AG04449 (cell line): ENCODE data around the gene INS.

Experiments
- CTCF ChIA-PET: fragments of 350-600 bp; formaldehyde crosslinking; extraction: SDS; loops from one replicate; lab custom pipeline; 2021; ENCODE audit warnings: antibody characterized with exemption; lab: Yijun Ruan, JAX
- POLR2A ChIA-PET: fragments of 400-600, 350-600 bp; formaldehyde crosslinking; extraction: SDS; loops from one replicate; lab custom pipeline; 2020; ENCODE audit warnings: antibody characterized with exemption, inconsistent platforms; lab: Yijun Ruan, JAX
- DNase-seq: peaks from one replicate; pipeline ENCODE4 v3.0.0-alpha.2; 2010; ENCODE audit warnings: low read depth, low spot score
- H3K4me3 ChIP-seq: 2 replicates; pipeline ENCODE4 v1.5.1; 2011; ENCODE audit warnings: low read depth, mild to moderate bottlenecking, control low read depth, low read length
- TF ChIP-seq, protein P1 (sequence below): IDR thresholded peaks from one replicate; pipeline ENCODE4 v1.5.1; 2011; ENCODE audit warnings: mild to moderate bottlenecking, moderate library complexity, low read length, control low read depth, inconsistent platforms; ENCODE audit not compliant: insufficient read depth; ENCODE audit errors: missing control alignments

Gene INS

DNA sequence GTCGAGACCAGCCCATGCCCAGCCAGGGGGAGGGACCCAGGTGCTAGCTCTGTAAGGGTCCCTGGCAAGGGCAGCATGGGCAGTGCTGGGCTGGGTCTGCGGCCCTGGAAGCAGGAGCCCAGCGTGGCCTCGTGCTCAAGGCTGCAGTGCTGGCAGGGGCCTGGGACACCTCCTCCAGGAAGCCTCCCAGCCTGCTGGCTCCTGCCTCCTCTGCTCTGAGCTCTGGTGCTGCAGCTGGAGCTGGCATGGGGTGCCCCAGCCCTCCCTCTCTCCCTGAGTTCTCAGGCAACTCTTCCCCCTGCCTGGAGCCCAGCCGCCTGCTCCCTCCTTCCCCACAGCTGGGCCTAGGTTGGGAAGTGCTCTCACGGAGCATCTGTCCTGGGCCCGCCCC lies 6.8 kb downstream of the INS start:
- no peak overlapping the region for H3K4me3 ChIP-seq
- TF ChIP-seq, protein P1, sequence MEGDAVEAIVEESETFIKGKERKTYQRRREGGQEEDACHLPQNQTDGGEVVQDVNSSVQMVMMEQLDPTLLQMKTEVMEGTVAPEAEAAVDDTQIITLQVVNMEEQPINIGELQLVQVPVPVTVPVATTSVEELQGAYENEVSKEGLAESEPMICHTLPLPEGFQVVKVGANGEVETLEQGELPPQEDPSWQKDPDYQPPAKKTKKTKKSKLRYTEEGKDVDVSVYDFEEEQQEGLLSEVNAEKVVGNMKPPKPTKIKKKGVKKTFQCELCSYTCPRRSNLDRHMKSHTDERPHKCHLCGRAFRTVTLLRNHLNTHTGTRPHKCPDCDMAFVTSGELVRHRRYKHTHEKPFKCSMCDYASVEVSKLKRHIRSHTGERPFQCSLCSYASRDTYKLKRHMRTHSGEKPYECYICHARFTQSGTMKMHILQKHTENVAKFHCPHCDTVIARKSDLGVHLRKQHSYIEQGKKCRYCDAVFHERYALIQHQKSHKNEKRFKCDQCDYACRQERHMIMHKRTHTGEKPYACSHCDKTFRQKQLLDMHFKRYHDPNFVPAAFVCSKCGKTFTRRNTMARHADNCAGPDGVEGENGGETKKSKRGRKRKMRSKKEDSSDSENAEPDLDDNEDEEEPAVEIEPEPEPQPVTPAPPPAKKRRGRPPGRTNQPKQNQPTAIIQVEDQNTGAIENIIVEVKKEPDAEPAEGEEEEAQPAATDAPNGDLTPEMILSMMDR, result no peak
- ChIA-PET POLR2A (no interaction called here), CTCF (interaction anchor here (0.7 to 15.8 kb wide), 23 partner anchors 9 to 504 kb away, joined by 3 to 1226 read pairs (median 5); partner anchors contain the start of genes LSP1, SYT8 and TNNI2)
- DNase-seq, result no peak

DNA sequence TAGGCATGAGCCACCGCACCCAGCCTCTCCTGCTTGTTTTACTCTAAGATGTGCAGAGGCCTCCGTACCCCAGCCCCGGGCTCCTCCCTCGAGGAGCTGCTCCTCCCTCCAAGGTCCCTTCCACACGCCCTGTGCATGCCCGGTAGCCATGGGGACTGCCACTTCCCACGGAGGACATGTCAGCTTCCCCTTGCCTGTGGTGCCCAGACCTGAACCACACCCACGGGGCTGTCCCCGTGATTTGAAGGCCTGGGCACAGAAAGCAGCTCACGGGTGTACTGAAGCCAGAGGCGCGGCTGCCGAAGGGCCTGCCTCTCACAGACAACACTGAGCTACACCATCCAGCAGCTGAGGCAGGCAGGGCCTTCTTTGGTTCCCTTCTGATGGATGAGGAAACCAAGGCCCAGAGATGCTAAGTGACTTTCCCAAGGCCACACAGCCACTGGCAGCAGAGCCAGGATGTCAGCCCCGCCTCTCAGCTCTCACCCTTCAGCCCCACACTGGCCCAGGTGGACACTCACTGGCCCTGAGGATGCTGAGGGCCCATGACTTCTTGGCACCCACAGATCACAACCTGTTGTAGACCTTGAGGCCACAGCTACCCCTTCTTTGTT lies 7.3 kb downstream of the INS start:
- DNase-seq, result no peak
- CTCF ChIA-PET, result interaction anchor here (0.6 to 15.8 kb wide), 24 partner anchors 9 to 503 kb away, joined by 3 to 1226 read pairs (median 11); partner anchors contain the start of genes LSP1, SYT8 and TNNI2
- TF ChIP-seq, protein P1, result no peak
- no peak overlapping the region for H3K4me3 ChIP-seq
- POLR2A ChIA-PET, result no interaction called here

DNA sequence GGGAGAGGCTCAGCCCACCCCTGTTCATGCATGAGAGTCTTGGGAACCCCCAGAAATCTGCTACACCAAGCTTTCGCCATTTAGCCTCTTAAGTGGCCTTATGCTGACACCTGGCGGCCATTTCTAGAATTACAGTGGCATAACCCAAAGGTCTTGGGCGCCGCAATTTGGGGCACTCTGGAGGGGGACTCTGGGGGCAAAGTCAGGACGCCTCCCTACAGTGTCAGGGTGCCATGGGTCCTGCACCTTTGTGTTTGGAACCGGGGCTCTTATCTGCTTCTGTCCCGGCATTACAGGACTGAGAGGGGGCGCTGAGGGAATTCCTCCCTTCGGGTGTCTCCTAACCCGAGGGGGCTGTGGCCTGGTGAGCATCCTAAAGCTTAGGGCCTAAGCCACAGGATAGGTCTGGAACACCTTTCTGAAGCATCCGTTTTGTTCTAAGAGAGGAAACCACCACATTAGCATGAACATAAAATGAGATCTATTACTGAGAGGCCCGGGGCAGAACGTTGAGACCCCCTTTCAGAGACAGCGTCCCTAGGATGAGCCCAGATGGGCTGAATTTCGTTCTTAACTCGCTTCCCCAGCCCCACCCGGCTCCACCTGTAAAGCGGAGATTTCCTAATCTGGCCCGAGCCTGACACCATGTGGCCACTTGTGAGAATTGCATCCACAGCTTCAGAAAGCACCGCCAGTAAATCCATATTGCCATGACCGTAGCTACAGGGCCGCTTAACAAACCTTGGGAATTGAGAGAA lies 9.3 kb downstream of the INS start:
- H3K4me3 ChIP-seq, result no peak overlapping the region
- TF ChIP-seq, protein P1, result peak; percentile 80
- no peak for DNase-seq
- CTCF ChIA-PET, result interaction anchor here (0.6 to 15.8 kb wide), 79 partner anchors 9 to 556 kb away, joined by 3 to 1226 read pairs (median 5); partner anchors contain the start of genes H19, IFITM10, IGF2 and INS
- POLR2A ChIA-PET, result interaction anchor here (0.6 to 1.0 kb wide), 5 partner anchors 38 to 494 kb away, joined by 3 to 5 read pairs (median 3); no protein-coding TSS in a partner anchor

DNA sequence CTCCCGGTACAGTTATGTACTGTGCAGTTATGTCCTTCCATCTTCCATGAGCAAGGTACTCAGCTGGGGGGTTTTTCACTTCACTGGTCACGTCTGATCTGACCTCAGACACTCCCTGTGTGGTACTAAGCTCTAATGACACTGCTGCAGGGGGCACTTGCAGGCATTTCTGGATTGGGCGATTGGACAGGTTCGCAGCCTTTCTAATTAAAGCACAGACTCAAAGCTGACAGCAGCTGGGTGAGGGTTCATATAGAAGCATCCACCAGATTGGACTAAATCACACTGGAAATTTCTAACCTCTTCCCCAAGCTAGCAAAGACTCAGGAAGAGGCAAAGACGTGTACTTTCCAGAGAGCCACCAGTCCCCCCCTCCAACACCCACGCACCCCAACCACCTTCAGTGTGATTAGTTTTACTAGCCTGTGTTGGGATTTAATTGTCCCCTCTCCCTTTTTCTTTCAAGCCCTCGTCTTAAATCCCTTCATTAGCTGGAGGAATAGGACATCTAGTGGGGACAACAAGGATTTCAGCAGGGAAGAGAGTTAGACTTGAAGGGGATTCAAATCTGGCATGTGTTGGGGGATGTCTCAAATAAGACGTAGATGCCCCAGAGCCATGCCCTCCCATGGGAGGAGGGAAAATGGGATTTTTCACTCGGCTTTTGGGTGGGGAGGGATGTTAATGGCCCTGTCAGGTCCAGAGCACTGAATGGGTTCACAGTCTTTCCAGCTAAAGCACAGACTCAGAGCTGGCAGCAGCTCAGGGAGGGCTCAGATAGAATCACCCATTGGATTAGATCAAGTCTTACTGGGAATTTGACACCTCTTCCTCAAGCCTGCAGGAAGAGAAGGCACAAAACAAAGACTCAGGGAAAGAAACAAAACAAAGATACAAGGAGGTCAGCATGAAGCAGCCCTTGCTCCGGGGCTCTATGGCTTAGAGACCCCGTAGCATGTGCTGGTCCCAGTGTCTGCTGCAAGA lies 10.9 kb downstream of the INS start:
- no peak overlapping the region for H3K4me3 ChIP-seq
- ChIA-PET POLR2A (no interaction called here), CTCF (interaction anchor here (0.8 to 15.8 kb wide), 59 partner anchors 11 to 518 kb away, joined by 3 to 1226 read pairs (median 6); partner anchors contain the start of genes IGF2, INS, MRPL23 and SYT8)
- no peak for DNase-seq
- TF ChIP-seq, protein P1, result peak; percentile 42

DNA sequence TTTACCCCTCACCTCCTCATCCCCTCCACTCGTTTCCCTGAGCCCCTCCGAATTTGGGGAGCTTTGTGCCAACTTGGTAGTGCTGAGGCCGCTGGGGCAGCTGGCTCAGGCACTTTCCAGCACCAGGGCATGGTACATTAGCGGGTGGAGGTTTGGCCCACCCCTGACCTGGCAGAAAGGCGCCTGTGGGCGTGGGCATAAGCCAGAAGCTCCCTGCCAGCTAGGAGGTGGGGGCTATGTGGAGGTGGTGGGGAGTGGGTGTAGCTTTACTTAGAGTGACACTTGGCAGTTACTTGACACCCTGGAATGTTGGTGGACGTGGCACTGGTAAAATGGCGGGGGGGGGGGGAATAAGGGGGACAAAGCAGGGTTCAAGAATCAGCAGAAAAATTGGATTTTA lies 11.5 kb downstream of the INS start:
- ChIA-PET POLR2A (no interaction called here), CTCF (interaction anchor here (0.6 to 15.8 kb wide), 30 partner anchors 10 to 510 kb away, joined by 3 to 1226 read pairs (median 21); partner anchors contain the start of genes IGF2, INS, MRPL23 and SYT8)

More for the DNA sequence above, 11.5 kb downstream of the INS start:
- DNase-seq, result no peak
- no peak overlapping the region for H3K4me3 ChIP-seq
- TF ChIP-seq, protein P1, result no peak
